IPS-NIHi11 (cell line): ENCODE measurements around the gene RAB19.

Experiments
- DNase-seq: peaks from one replicate; pipeline ENCODE4 v3.0.0; 2012; ENCODE audit warnings: mixed read lengths, low spot score

The RAB19 gene

DNA sequence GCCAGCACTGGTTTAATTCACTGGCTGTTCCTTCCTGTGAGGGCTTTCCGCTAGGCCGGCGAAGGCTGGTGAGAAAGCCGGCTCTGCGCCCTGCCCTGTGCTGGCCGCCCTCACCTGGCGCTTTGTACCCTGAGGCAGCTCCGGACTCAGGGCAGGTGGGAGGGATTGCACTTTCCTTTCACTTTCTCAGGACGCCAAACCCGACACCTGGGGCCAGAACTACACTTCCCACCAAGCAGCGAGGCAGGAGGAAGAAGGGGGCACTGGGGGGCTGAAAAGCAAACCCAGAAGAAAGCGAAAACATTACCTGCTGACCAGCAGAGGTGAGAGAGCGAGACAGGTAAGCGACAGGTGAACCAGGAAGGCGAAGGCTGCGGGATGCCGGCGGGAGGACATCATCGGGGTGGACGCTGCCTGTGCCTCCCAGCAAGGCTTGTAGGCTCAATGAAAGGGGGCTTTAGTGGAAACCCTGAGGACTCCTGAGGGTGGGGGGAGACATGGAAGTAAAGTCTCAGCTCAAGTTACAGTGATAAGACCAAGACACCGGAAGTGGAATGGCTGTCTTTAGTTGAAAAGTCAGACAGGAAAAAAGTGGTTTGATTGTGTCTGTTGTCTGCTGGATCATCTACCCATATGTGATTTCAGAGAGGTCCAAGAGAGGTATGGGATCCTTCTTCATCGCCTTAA is at the start of gene RAB19:
Gene RAB19, plus strand, starts transcription at position 181 of the 687 bp plus-strand sequence. CDS start 3,589 bp downstream, outside the sequence.
- peak; percentile 57 for DNase-seq

DNA sequence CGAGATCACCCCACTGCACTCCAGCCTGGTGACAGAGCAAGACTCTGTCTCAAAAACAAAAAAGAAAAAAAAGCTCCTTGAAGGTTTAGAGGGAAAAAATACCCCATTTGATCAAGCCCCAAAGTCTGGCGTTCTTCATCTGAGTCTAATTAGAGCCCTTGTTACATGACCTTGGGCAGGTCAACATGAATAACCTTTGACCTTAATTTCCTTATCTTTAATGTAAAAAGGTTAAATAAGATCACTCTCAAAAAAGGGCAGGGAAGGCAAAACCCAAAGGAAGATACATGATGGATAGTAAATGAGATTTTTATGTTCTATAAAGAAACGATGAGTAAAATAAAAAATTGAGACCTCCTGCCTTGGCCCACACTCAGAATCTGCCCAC is 45.8 kb upstream of the RAB19 start:
- no peak for DNase-seq

DNA sequence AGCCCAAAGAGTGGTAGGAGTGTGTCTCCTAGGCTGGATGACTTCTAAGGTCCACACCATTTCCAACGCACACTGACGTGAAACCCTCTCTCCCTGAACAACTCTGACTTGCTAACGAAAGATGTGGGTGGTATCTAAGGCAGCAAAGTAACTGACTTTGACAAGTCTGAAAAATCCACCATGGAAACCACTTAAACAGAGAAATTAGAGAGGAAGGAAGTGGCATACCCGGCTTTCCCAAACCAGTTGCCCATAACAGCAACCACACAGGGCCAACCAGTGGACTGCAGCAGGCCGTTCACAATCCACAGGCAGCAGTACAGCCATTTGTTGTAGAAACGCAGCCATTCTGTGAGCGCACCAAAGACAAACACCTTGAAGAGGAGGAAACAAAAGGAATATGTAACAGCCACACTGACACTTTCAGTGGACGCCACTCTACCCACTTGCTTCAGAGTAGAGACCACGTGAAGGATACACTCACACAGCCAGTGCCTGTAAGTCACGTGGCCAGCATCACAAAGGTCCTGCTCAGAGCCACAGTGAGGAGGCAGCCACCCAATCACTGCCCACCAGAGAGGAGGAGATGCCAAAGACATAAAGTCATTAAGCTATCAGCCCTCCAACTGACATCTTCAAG is 45.3 kb upstream of the RAB19 start:
- DNase-seq = no peak

DNA sequence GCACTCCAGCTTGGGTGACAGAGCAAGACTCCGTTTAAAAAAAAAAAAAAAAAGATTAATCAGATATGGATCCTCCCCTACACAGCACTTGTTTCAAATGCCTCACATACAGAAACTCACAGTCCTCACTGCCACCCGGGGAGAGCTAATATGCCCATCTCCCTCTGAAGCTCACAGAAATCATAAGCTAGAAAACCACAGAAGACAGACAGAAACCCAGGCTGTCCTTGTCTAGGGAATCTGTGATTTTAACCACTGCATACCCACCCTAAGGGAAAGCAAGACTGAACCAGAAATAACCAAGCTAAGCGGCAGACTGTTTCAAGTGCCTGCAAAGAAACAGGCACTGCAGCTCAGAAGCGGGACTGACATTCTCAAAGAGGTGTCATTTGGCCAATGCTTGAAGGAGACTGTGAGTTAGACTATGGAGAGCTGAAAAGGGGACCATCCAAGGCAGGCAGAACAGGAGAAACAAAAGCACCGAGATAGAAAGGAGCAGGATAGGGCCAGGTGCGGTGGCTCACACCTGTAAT is 43.1 kb upstream of the RAB19 start:
- DNase-seq = no peak

DNA sequence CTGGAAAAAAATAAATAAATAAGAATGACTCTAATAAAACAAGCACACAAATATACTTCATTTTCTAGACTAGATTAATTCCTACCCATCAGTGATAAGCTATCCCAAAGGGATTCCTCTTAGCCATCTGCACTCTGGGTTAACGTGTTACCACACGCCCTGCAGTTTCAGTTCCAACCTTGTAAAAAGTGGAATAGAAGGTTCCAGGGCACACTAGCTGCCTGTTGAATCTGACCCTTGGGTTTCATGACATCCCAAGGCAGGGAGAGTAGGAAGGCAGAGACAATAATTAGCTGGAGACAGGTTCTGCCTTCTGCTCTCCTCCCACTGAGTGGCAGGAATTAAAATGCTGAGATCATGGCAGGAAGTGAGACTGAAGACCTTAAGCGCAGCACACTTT is 39.0 kb upstream of the RAB19 start:
- no peak for DNase-seq

DNA sequence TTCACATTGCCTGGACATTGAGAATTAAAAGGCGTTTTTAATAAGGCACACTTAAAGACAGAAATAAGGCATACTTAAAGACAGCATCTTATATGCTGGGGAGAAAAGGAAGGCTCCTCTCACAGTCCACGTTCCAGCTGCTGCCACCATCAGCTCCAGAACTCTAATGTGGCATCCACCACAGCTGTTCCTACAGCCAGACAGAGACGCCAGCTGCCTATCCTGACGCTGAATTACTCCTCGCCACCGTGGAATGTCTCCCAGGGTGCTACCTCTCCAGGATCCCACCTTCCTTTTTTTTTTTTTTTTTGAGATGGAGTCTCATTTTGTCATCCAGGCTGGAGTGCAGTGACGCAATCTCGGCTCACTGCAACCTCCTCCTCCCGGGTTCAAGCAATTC is 36.3 kb upstream of the RAB19 start:
- no peak for DNase-seq

DNA sequence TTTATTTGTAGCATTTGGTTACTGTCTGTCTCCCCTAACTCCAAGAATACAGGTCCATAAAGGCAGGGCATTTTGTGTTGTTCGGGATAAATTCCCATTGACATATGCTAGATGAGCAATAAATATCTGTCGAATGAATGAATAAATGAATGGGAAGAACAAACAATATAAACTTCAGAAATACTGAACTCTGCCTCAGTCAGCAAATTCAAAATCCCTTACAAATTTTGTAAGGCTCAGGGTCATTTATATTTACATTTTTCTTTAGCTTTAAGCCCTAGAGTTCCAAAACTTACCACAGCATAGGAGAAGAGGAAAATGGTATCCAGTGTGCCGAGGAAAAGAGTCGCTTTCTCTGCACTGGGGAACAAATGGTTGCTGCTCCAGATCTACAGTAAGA is 34.6 kb upstream of the RAB19 start:
- no peak for DNase-seq

GRCh38 chr7:140375323-140375722 is 28.5 kb upstream of the RAB19 start:
- DNase-seq = no peak

DNA sequence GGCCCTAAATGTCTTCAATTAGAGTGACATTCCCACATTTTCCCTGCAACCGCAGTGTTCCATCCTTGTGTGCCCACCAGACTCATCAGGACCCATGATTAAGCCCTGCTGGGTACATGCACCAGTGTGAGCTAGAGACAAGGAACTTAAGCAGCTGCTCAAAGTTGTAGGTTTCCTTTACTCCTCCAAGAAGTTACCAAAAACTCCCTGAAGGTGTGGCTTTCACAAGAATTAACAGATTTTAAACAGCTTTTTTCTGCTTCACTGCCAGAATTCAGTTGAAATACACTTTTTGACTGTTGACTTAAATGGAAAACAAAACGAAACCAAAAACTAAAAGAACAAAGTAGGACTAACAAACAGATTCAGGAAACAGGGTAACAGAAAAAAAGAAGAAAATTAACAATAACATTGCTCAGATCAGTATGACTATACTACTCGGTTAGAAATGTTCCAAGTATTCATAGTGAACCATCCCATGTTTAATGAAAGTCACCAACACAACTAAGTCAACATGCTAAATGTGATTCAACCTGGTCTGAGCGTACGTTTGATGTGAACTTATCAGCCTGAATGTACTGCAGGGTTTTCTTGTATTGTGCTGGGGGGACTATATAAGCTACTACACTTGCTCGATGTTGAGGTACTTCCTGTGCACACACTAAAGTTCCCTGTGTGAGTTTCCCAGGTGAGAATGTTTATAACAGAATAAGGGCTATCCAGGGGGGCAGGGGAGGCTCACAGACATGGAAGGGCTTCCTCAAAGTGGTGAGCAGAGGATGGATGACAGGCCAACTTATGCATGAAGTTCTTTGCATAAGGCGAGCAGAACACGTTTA is 27.7 kb upstream of the RAB19 start:
- no peak for DNase-seq

DNA sequence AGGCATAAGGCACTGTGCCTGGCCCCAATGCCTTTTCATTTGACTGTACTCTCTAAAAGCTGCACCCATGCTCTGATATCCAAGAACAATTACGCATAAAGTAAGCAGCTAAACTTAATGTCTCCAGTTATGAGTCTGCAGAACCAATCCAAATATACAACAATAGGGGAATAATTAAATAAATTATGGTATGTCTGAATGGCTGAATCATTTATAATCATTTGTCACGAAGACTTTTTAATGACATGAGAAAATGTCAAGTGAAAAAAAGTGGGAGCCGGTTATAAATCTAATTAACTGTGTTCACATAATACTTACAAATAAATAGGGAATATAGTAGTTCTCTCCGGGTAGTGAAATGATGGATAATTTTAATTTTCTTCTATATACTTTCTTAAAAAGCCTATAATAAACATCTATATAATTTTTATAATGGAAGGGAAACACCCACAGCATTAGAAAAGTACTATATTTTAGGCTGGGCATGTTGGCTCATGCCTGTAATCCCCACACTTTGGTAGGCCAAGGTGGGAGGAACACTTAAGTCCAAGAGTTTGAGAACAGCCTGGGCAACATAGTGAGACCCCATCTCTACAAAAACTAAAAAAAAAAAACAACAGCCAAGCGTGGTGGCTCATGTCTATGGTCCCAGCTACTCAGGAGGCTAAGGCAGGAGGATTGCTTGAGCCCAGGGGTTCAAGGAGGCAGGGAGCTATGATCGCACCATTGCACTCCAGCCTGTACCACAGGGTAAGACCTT is 19.7 kb upstream of the RAB19 start:
- no peak for DNase-seq

GRCh38 chr7:140384894-140385545 is 18.8 kb upstream of the RAB19 start:
- no peak for DNase-seq

DNA sequence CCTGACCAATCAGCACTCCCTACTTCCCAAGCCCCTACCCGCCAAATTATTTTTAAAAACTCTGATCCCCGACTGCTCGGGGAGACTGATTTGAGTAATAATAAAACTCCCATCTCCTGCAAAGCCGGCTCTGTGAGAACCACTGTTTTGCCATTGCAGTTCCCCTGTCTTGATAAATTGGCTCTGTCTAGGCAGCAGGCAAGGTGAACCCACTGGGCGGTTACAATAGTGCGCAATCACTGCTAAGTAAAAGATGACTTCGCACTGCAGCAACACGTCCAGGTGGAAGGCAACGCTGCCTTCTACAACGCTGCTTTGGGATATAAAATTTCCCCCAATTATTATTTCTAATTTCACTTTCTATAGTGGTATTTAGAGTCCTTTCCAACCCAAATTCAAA is 14.4 kb upstream of the RAB19 start:
- DNase-seq = no peak

GRCh38 chr7:140390034-140390433 is 13.8 kb upstream of the RAB19 start:
- no peak for DNase-seq

- DNase-seq = no peak
These were observed 13.2 kb upstream of the RAB19 start for GRCh38 chr7:140390466-140391190.

GRCh38 chr7:140391634-140392033 is 12.2 kb upstream of the RAB19 start:
- no peak for DNase-seq

GRCh38 chr7:140393756-140394306 is 10.0 kb upstream of the RAB19 start:
- no peak for DNase-seq

- peak; percentile 99 for DNase-seq
These were observed 5.8 kb upstream of the RAB19 start, which contains the start of gene SLC37A3 for GRCh38 chr7:140397784-140398750. Gene SLC37A3, minus strand, starts transcription at chr7:140398530. Its CDS starts 16,004 bp downstream, at chr7:140382526.

- DNase-seq = no peak
These were observed 5.0 kb upstream of the RAB19 start for GRCh38 chr7:140398821-140399220.

DNA sequence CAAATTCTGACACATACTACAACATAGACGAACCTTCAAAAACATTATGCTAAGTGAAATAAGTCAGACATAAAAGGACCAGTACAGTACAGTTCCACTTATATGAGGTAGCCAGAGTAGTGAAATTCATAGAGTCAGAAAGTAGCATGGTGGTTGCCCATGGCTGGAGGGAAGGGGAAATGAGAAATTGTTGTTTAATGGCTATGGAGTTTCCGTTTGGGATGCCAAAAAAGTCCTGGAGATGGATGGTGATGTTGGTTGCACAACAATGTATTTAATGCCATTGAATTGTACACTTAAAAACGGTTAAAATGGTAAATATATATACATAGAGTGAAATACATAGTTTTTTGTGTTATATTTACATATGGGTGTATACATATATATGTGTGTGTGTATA is 3.5 kb upstream of the RAB19 start:
- no peak for DNase-seq
